Endothelial cell (in vitro differentiated cells): Measurements from ENCODE around the gene ULBP3. TPM values are rescaled to one million over a fixed set of nuclear protein-coding genes. Genes with fewer than 3 reads are reported as not detected.

ENCODE experiments used
- DNase-seq: peaks from one replicate; pipeline ENCODE4 v3.0.0; 2021; ENCODE audit warnings: low spot score
- H3K27ac Mint-ChIP-seq: one replicate; pipeline ENCODE4 v1.8.0; 2021; ENCODE audit warnings: mixed read lengths, inconsistent platforms; ENCODE audit not compliant: unreplicated experiment
- H3K27me3 Mint-ChIP-seq: one replicate; pipeline ENCODE4 v1.8.0; 2021; ENCODE audit warnings: mild to moderate bottlenecking, moderate library complexity, mixed read lengths, inconsistent platforms; ENCODE audit not compliant: unreplicated experiment
- H3K36me3 Mint-ChIP-seq: one replicate; pipeline ENCODE4 v1.8.0; 2021; ENCODE audit warnings: mild to moderate bottlenecking, low read depth, mixed read lengths, inconsistent platforms; ENCODE audit not compliant: unreplicated experiment
- H3K4me1 Mint-ChIP-seq: one replicate; pipeline ENCODE4 v1.8.0; 2021; ENCODE audit warnings: mild to moderate bottlenecking, mixed read lengths, inconsistent platforms; ENCODE audit not compliant: unreplicated experiment
- H3K4me3 Mint-ChIP-seq: one replicate; pipeline ENCODE4 v1.8.0; 2021; ENCODE audit warnings: mild to moderate bottlenecking, mixed read lengths, inconsistent platforms; ENCODE audit not compliant: unreplicated experiment
- H3K9me3 Mint-ChIP-seq: one replicate; pipeline ENCODE4 v1.8.0; 2021; ENCODE audit warnings: mixed read lengths, inconsistent platforms; ENCODE audit not compliant: unreplicated experiment
- total RNA-seq: library from RNA; stranded (reverse); fragmentation: NEBNext Ultra II Directional; extraction: Animal tissue kit (Norgen Biotek cat#: 25700); gene quantifications from one replicate; pipeline ENCODE4 v1.2.1, GENCODE V29; 2021; ENCODE audit not compliant: unreplicated experiment
- TF ChIP-seq, protein P1 (sequence below): fragments of 200-600 bp; sonication (generic); IDR thresholded peaks from one replicate; pipeline ENCODE4 v1.5.0; 2021; ENCODE audit warnings: antibody characterized with exemption; ENCODE audit not compliant: unreplicated experiment

ULBP3 gene
- total RNA-seq, 1 donor from 2014 or later = 16.0 TPM

DNA sequence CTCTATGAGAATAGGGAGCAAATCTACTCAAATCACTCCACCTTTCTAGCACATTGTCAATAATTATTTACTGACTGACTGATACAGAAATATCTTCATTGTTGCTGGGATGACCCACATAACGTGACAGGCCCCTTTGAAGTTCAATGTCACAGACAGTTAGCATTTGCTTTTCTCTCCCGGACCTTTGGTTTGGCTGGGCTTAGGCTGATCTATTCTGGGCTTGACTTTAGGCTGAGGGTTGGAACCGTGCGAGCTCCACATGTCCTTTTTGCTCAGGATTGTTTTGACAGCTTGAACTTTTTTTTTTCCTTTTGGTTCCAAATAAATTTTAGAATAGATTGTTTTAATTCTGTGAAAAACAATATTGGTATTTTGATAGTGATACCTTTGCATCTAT lies 12.0 kb downstream of the ULBP3 start:
- DNase-seq = no peak
- H3K27me3 Mint-ChIP-seq = peaks cover 22% of the 10 kb centered on the region
- H3K9me3 Mint-ChIP-seq = peaks cover 11% of the 10 kb centered on the region
- no peak overlapping the region for H3K4me3 Mint-ChIP-seq
- peaks cover 15% of the 10 kb centered on the region for H3K4me1 Mint-ChIP-seq
- H3K27ac Mint-ChIP-seq = no peak overlapping the region
- H3K36me3 Mint-ChIP-seq = peaks cover 17% of the 10 kb centered on the region
- TF ChIP-seq, protein P1, sequence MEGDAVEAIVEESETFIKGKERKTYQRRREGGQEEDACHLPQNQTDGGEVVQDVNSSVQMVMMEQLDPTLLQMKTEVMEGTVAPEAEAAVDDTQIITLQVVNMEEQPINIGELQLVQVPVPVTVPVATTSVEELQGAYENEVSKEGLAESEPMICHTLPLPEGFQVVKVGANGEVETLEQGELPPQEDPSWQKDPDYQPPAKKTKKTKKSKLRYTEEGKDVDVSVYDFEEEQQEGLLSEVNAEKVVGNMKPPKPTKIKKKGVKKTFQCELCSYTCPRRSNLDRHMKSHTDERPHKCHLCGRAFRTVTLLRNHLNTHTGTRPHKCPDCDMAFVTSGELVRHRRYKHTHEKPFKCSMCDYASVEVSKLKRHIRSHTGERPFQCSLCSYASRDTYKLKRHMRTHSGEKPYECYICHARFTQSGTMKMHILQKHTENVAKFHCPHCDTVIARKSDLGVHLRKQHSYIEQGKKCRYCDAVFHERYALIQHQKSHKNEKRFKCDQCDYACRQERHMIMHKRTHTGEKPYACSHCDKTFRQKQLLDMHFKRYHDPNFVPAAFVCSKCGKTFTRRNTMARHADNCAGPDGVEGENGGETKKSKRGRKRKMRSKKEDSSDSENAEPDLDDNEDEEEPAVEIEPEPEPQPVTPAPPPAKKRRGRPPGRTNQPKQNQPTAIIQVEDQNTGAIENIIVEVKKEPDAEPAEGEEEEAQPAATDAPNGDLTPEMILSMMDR = no peak

GRCh38 chr6:150056156-150056555 lies 12.8 kb downstream of the ULBP3 start:
- Mint-ChIP-seq H3K4me3 (no peak overlapping the region), H3K36me3 (peaks cover 18% of the 10 kb centered on the region), H3K27me3 (peaks cover 22% of the 10 kb centered on the region), H3K9me3 (peaks cover 11% of the 10 kb centered on the region), H3K27ac (no peak overlapping the region), H3K4me1 (peaks cover 15% of the 10 kb centered on the region)
- no peak for DNase-seq
- TF ChIP-seq, protein P1 = no peak

GRCh38 chr6:150055131-150055530 lies 13.8 kb downstream of the ULBP3 start:
- H3K4me3 Mint-ChIP-seq = no peak overlapping the region
- no peak overlapping the region for H3K27ac Mint-ChIP-seq
- peaks cover 18% of the 10 kb centered on the region for H3K36me3 Mint-ChIP-seq
- peaks cover 8% of the 10 kb centered on the region for H3K4me1 Mint-ChIP-seq
- H3K9me3 Mint-ChIP-seq = peaks cover 11% of the 10 kb centered on the region
- TF ChIP-seq, protein P1 = no peak
- peaks cover 22% of the 10 kb centered on the region for H3K27me3 Mint-ChIP-seq
- DNase-seq = no peak

DNA sequence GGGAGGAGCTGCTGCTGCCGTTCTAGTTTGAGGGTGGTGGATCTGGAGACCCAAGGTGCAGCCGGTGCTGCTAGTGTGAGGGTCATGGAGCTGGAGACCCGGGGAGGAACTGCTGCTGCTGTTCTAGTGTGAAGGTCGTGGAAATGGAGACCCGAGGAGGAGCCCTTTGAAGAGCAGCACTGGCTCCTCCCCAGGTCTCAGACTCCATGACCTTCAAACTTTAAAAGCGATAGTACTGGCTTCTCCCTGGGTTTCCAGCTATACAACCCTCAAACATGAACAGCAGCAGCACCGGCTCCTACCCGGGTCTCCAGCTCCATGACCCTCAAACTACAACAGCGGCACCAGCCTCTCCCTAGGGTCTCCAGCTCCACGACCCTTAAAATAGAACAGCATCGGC lies 15.5 kb downstream of the ULBP3 start:
- Mint-ChIP-seq H3K4me3 (no peak overlapping the region), H3K27me3 (peaks cover 20% of the 10 kb centered on the region), H3K9me3 (peaks cover 11% of the 10 kb centered on the region), H3K36me3 (peaks cover 18% of the 10 kb centered on the region), H3K27ac (no peak overlapping the region), H3K4me1 (peaks cover 1% of the 10 kb centered on the region)
- DNase-seq = no peak
- TF ChIP-seq, protein P1 = no peak

- Mint-ChIP-seq H3K4me1 (no peaks in the 10 kb centered on the region), H3K27ac (no peak overlapping the region), H3K36me3 (peaks cover 18% of the 10 kb centered on the region), H3K4me3 (no peak overlapping the region), H3K27me3 (peaks cover 17% of the 10 kb centered on the region), H3K9me3 (peaks cover 11% of the 10 kb centered on the region)
- TF ChIP-seq, protein P1 = no peak
- DNase-seq = no peak
Observed at GRCh38 chr6:150050846-150051245, 18.1 kb downstream of the ULBP3 start.
